ENCODE data around the gene RNF144A. TPM values are rescaled to one million over a fixed set of nuclear protein-coding genes. Genes with fewer than 3 reads are reported as not detected.

Gene RNF144A
- total and polyA plus RNA-seq, 2 donors from 2014 or later = 4.2 to 12.3 TPM

DNA sequence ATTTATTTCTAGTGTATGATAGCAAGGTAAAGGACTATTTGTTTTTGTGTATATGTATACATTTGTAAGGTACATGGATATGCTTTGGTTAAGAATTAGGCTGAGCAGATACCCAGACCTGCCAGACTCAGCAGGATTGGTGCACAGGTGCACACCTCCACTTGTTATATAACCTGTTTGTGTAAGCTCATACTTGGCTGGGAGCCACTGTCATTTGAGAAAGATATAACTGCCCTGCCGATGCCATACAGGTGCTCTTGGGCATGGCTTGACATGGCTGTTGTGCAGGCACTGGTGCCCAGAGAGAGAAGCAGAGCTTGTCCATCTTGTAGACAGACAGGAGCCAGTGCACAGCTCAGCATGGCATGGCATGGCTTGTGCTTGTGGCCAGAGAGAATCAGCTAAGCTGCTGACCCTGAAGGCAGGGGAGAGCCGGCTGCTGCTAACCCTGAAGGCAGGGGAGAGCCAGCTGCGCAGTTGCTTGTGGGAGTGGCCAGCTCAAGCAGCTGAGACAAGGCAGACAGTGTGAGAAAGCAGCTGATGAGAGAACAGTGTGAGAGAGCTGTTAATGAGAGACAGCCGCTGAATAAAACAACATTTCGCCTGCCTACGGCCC, 136.5 kb downstream of the RNF144A start:
- Histone ChIP-seq H3K27ac (ENCODE audit: low read depth in 2 of 2, low read length in 2 of 2) (no peak overlapping the region), H3K4me3 (ENCODE audit: low read length in 3 of 3) (no peak overlapping the region), H3K4me1 (ENCODE audit: control insufficient read depth in 2 of 3, insufficient read depth in 2 of 3, low read depth in 1 of 3, low read length in 3 of 3) (peaks cover 0 to 6% (median 0%) of the 10 kb centered on the region in 3 donors), H3K36me3 (ENCODE audit: control insufficient read depth in 2 of 3, insufficient read depth in 3 of 3, low read length in 3 of 3) (no peaks in the 10 kb centered on the region), H3K9ac (ENCODE audit: low read length in 3 of 3) (no peak overlapping the region), H3K9me3 (ENCODE audit: control insufficient read depth in 2 of 3, insufficient read depth in 1 of 3, low read length in 3 of 3) (no peaks in the 10 kb centered on the region), H3K27me3 (ENCODE audit: control insufficient read depth, insufficient read depth, low read length) (no peaks in the 10 kb centered on the region)
- no peak for TF ChIP-seq CTCF (IDR thresholded peaks at IDR 0.05; ENCODE audit: borderline replicate concordance, extremely low read depth, insufficient read depth)
- intact Hi-C loops (cut with DNase I) = no loop called here
- no peak for FAIRE-seq
- peak in 4 of 5 donors; percentile 58 to 73 (median 64) for DNase-seq

- Histone ChIP-seq H3K4me3 (ENCODE audit: low read length in 3 of 3) (no peak overlapping the region), H3K4me1 (ENCODE audit: control insufficient read depth in 2 of 3, insufficient read depth in 2 of 3, low read depth in 1 of 3, low read length in 3 of 3) (peaks cover 0 to 2% (median 0%) of the 10 kb centered on the region in 3 donors), H3K9ac (ENCODE audit: low read length in 3 of 3) (no peak overlapping the region), H3K27ac (ENCODE audit: low read depth in 2 of 2, low read length in 2 of 2) (no peak overlapping the region), H3K27me3 (ENCODE audit: control insufficient read depth, insufficient read depth, low read length) (no peaks in the 10 kb centered on the region), H3K36me3 (ENCODE audit: control insufficient read depth in 2 of 3, insufficient read depth in 3 of 3, low read length in 3 of 3) (no peaks in the 10 kb centered on the region), H3K9me3 (ENCODE audit: control insufficient read depth in 2 of 3, insufficient read depth in 1 of 3, low read length in 3 of 3) (no peaks in the 10 kb centered on the region)
- no peak for TF ChIP-seq CTCF (IDR thresholded peaks at IDR 0.05; ENCODE audit: borderline replicate concordance, extremely low read depth, insufficient read depth)
- intact Hi-C loops (cut with DNase I) = no loop called here
- no peak for FAIRE-seq
- peak in 1 of 5 donors; percentile 16 for DNase-seq
Observed at GRCh38 chr2:7057865-7058400, 140.7 kb downstream of the RNF144A start.

- intact Hi-C loops (cut with DNase I) = no loop called here
Observed at GRCh38 chr2:7060156-7060555, 142.9 kb downstream of the RNF144A start.

More at GRCh38 chr2:7060156-7060555, 142.9 kb downstream of the RNF144A start:
- H3K4me3 ChIP-seq (ENCODE audit: low read length in 3 of 3) = no peak overlapping the region
- FAIRE-seq (no peak), DNase-seq (no peak)
- no peaks in the 10 kb centered on the region for H3K4me1 ChIP-seq (ENCODE audit: control insufficient read depth in 2 of 3, insufficient read depth in 2 of 3, low read depth in 1 of 3, low read length in 3 of 3)
- no peak for TF ChIP-seq CTCF (IDR thresholded peaks at IDR 0.05; ENCODE audit: borderline replicate concordance, extremely low read depth, insufficient read depth)
- H3K36me3 ChIP-seq (ENCODE audit: control insufficient read depth in 2 of 3, insufficient read depth in 3 of 3, low read length in 3 of 3) = no peaks in the 10 kb centered on the region
- no peak overlapping the region for H3K9ac ChIP-seq (ENCODE audit: low read length in 3 of 3)
- H3K9me3 ChIP-seq (ENCODE audit: control insufficient read depth in 2 of 3, insufficient read depth in 1 of 3, low read length in 3 of 3) = no peaks in the 10 kb centered on the region
- H3K27me3 ChIP-seq (ENCODE audit: control insufficient read depth, insufficient read depth, low read length) = no peaks in the 10 kb centered on the region
- H3K27ac ChIP-seq (ENCODE audit: low read depth in 2 of 2, low read length in 2 of 2) = no peak overlapping the region

Data from kidney (tissue), 14 donors.